Fibroblast of skin of left quadriceps (primary cell): Measurements from ENCODE around the gene PTGFR.

Experiments used
- DNase-seq, 2 experiments: peaks; one replicate each; pipeline ENCODE4 v3.0.0-alpha.2; 2013; ENCODE audit warnings: low read depth in 2 of 2

PTGFR gene

GRCh38 chr1:78490861-78491450 is at the start of gene PTGFR:
Gene PTGFR (plus strand): TSS chr1:78490974. CDS start chr1:78492744, 1,770 bp downstream.
- DNase-seq: no peak

- DNase-seq: no peak
Observed at GRCh38 chr1:78441921-78442320, 48.9 kb upstream of the PTGFR start.

GRCh38 chr1:78447086-78447485 is 43.7 kb upstream of the PTGFR start:
- DNase-seq: no peak

GRCh38 chr1:78464449-78464891 is 26.3 kb upstream of the PTGFR start:
- no peak for DNase-seq

- DNase-seq: no peak
Observed at GRCh38 chr1:78465143-78465542, 25.6 kb upstream of the PTGFR start.

- DNase-seq: no peak
Observed at GRCh38 chr1:78468521-78468920, 22.3 kb upstream of the PTGFR start.

- no peak for DNase-seq
Observed at GRCh38 chr1:78469576-78469975, 21.2 kb upstream of the PTGFR start.

- DNase-seq: no peak
Observed at GRCh38 chr1:78471890-78472620, 18.7 kb upstream of the PTGFR start.

GRCh38 chr1:78472851-78473496 is 17.8 kb upstream of the PTGFR start:
- DNase-seq: no peak

GRCh38 chr1:78474092-78474491 is 16.7 kb upstream of the PTGFR start:
- no peak for DNase-seq

GRCh38 chr1:78475888-78476610 is 14.7 kb upstream of the PTGFR start:
- DNase-seq: no peak

GRCh38 chr1:78483903-78484302 is 6.9 kb upstream of the PTGFR start:
- no peak for DNase-seq

GRCh38 chr1:78491451-78492071 is 787 bp downstream of the PTGFR start:
- DNase-seq: no peak

- DNase-seq: peak in 1 of 2 experiments; percentile 47
Observed at GRCh38 chr1:78492386-78492950, 1.7 kb downstream of the PTGFR start.

GRCh38 chr1:78493451-78493850 is 2.7 kb downstream of the PTGFR start:
- no peak for DNase-seq

- DNase-seq: peak; percentile 63 to 69
Observed at GRCh38 chr1:78497201-78497600, 6.4 kb downstream of the PTGFR start.

- DNase-seq: no peak
Observed at GRCh38 chr1:78500529-78500928, 9.8 kb downstream of the PTGFR start.

GRCh38 chr1:78501203-78501602 is 10.4 kb downstream of the PTGFR start:
- DNase-seq: no peak

- no peak for DNase-seq
Observed at GRCh38 chr1:78511334-78511733, 20.6 kb downstream of the PTGFR start.

- no peak for DNase-seq
Observed at GRCh38 chr1:78516716-78517115, 25.9 kb downstream of the PTGFR start.

GRCh38 chr1:78519446-78519845 is 28.7 kb downstream of the PTGFR start:
- DNase-seq: no peak
